Neural cell (in vitro differentiated cells): ENCODE data around the gene PALM3. TPM values are rescaled to one million over a fixed set of nuclear protein-coding genes. Genes with fewer than 3 reads are reported as not detected.

Source experiments
- H2AFZ ChIP-seq: fragments of 200-600, 300-800 bp; sonication (generic), shearing (Covaris generic); 2 replicates; pipeline ENCODE4 v1.6.0; 2014; ENCODE audit warnings: low read depth, mild to moderate bottlenecking, antibody characterized with exemption, low read length, moderate library complexity
- H3F3A ChIP-seq: fragments of 200-600 bp; shearing (Covaris generic); 2 replicates; pipeline ENCODE4 v1.6.1; 2016; ENCODE audit warnings: mild to moderate bottlenecking, moderate library complexity, mixed read lengths, antibody characterized with exemption, low read length; ENCODE audit not compliant: insufficient read depth, poor library complexity, severe bottlenecking
- H3K27ac ChIP-seq: fragments of 200-600, 300-800 bp; sonication (generic), shearing (Covaris generic); 2 replicates; pipeline ENCODE4 v1.5.1; 2014; ENCODE audit warnings: mild to moderate bottlenecking, low read length, moderate library complexity
- H3K27me3 ChIP-seq: fragments of 300-800, 200-600 bp; sonication (generic), shearing (Covaris generic); 2 replicates; pipeline ENCODE4 v1.6.0; 2014; ENCODE audit warnings: mild to moderate bottlenecking, low read depth, low read length, moderate library complexity; ENCODE audit not compliant: insufficient read depth
- H3K36me3 ChIP-seq: fragments of 300-800, 200-600 bp; sonication (generic), shearing (Covaris generic); 2 replicates; pipeline ENCODE4 v1.5.1; 2014; ENCODE audit warnings: mild to moderate bottlenecking, antibody characterized with exemption, low read length, moderate library complexity; ENCODE audit not compliant: insufficient read depth
- H3K4me2 ChIP-seq: fragments of 300-800, 200-600 bp; sonication (generic), shearing (Covaris generic); 2 replicates; pipeline ENCODE4 v1.6.0; 2014; ENCODE audit warnings: mild to moderate bottlenecking, low read length
- H3K4me3 ChIP-seq: fragments of 300-800, 200-600 bp; sonication (generic), shearing (Covaris generic); 2 replicates; pipeline ENCODE4 v1.5.1; 2014; ENCODE audit warnings: mild to moderate bottlenecking, low read length, moderate library complexity
- H3K79me2 ChIP-seq: fragments of 200-600 bp; shearing (Covaris generic); replicated peaks from 2 replicates; pipeline ENCODE4 v1.6.0; 2014; ENCODE audit warnings: mild to moderate bottlenecking, low read length, moderate library complexity; ENCODE audit not compliant: insufficient read depth
- H3K9ac ChIP-seq: fragments of 300-800, 200-600 bp; sonication (generic), shearing (Covaris generic); 2 replicates; pipeline ENCODE4 v1.6.1; 2016; ENCODE audit warnings: mild to moderate bottlenecking, low read length, mixed read lengths
- H3K9me2 ChIP-seq: fragments of 200-600 bp; shearing (Covaris generic); 2 replicates; pipeline ENCODE4 v1.6.1; 2016; ENCODE audit warnings: mild to moderate bottlenecking, low read length, mixed read lengths; ENCODE audit not compliant: insufficient read depth
- H3K9me3 ChIP-seq: fragments of 200-600, 300-800 bp; sonication (generic), shearing (Covaris generic); 2 replicates; pipeline ENCODE4 v1.6.1; 2016; ENCODE audit warnings: mild to moderate bottlenecking, mixed run types, low read length, moderate library complexity, mixed read lengths
- H4K20me1 ChIP-seq: fragments of 200-600 bp; shearing (Covaris generic); 2 replicates; pipeline ENCODE4 v1.6.1; 2016; ENCODE audit warnings: mild to moderate bottlenecking, mixed run types; ENCODE audit not compliant: insufficient read depth
- EP300 ChIP-seq: fragments of 450-650 bp; conservative IDR thresholded peaks from 2 replicates; pipeline ENCODE4 v1.6.1; 2014; ENCODE audit warnings: antibody characterized with exemption, mild to moderate bottlenecking, moderate library complexity; ENCODE audit not compliant: poor library complexity, severe bottlenecking
- EZH2 ChIP-seq: fragments of 200-600, 300-800 bp; shearing (Covaris generic), sonication (generic); IDR thresholded peaks from 2 replicates; pipeline ENCODE4 v1.6.1; 2014; ENCODE audit warnings: antibody characterized with exemption, low read length, borderline replicate concordance, mild to moderate bottlenecking; ENCODE audit not compliant: insufficient read depth, poor library complexity, severe bottlenecking
- MXI1 ChIP-seq: fragments of 450-650 bp; conservative IDR thresholded peaks from 2 replicates; pipeline ENCODE4 v1.6.1; 2014; ENCODE audit warnings: antibody characterized with exemption, mild to moderate bottlenecking; ENCODE audit not compliant: poor library complexity, severe bottlenecking
- POLR2AphosphoS5 ChIP-seq: IDR thresholded peaks from 2 replicates; pipeline ENCODE4 v1.6.1; 2012
- RAD21 ChIP-seq: fragments of 450-650 bp; conservative IDR thresholded peaks from 2 replicates; pipeline ENCODE4 v1.6.1; 2014; ENCODE audit warnings: antibody characterized with exemption, mild to moderate bottlenecking, moderate library complexity
- SMC3 ChIP-seq: fragments of 450-650 bp; conservative IDR thresholded peaks from 2 replicates; pipeline ENCODE4 v1.6.1; 2014; ENCODE audit warnings: antibody characterized with exemption, mild to moderate bottlenecking, moderate library complexity; ENCODE audit not compliant: poor library complexity
- TAF1 ChIP-seq: IDR thresholded peaks from 2 replicates; pipeline ENCODE4 v1.6.1; 2012; ENCODE audit warnings: low read depth
- polyA plus RNA-seq: library from polyadenylated mRNA; depleted of rRNA; stranded (reverse); fragments of >200 nt; gene quantifications from 2 replicates; pipeline ENCODE4 v1.2.3, GENCODE V29; 2014
- TF ChIP-seq, protein P1 (sequence below): fragments of 450-650 bp; IDR thresholded peaks from 2 replicates; pipeline ENCODE4 v1.5.1; 2014; ENCODE audit warnings: antibody characterized with exemption, mild to moderate bottlenecking, moderate library complexity; ENCODE audit not compliant: poor library complexity, severe bottlenecking
- TF ChIP-seq, protein P2 (sequence below): IDR thresholded peaks from 2 replicates; pipeline ENCODE4 v1.6.1; 2012; ENCODE audit warnings: borderline replicate concordance

PALM3 gene
- polyA plus RNA-seq, 1 donor from 2014 or later, result 0.33 TPM

DNA sequence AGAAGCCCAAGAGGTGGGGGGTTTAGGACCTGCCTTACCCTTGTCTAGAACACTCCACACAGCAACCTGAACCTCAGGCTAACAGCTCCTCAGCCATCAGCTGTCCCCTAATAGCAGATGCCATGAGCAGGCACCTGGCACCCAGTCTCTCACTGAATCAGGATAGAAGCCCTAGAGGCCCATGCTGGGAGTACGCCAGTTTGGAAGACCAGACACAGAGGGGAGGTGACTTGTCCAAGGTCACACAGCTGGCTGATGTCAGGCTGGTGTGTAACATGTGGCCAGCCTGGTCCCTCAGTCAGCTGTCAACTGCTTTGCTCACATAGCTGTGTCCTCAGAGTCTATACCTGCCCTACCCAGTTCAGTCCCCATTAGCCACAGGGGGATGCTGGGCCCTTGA, 41.4 kb upstream of the PALM3 start:
- Histone ChIP-seq H3K27ac (no peak overlapping the region), H2AFZ (no peak overlapping the region)
- TF ChIP-seq EZH2, result no peak
- TF ChIP-seq EP300, result no peak
- TF ChIP-seq RAD21, result no peak
- no peak for TF ChIP-seq POLR2AphosphoS5
- TF ChIP-seq, protein P1, sequence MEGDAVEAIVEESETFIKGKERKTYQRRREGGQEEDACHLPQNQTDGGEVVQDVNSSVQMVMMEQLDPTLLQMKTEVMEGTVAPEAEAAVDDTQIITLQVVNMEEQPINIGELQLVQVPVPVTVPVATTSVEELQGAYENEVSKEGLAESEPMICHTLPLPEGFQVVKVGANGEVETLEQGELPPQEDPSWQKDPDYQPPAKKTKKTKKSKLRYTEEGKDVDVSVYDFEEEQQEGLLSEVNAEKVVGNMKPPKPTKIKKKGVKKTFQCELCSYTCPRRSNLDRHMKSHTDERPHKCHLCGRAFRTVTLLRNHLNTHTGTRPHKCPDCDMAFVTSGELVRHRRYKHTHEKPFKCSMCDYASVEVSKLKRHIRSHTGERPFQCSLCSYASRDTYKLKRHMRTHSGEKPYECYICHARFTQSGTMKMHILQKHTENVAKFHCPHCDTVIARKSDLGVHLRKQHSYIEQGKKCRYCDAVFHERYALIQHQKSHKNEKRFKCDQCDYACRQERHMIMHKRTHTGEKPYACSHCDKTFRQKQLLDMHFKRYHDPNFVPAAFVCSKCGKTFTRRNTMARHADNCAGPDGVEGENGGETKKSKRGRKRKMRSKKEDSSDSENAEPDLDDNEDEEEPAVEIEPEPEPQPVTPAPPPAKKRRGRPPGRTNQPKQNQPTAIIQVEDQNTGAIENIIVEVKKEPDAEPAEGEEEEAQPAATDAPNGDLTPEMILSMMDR, result no peak
- TF ChIP-seq, protein P2, sequence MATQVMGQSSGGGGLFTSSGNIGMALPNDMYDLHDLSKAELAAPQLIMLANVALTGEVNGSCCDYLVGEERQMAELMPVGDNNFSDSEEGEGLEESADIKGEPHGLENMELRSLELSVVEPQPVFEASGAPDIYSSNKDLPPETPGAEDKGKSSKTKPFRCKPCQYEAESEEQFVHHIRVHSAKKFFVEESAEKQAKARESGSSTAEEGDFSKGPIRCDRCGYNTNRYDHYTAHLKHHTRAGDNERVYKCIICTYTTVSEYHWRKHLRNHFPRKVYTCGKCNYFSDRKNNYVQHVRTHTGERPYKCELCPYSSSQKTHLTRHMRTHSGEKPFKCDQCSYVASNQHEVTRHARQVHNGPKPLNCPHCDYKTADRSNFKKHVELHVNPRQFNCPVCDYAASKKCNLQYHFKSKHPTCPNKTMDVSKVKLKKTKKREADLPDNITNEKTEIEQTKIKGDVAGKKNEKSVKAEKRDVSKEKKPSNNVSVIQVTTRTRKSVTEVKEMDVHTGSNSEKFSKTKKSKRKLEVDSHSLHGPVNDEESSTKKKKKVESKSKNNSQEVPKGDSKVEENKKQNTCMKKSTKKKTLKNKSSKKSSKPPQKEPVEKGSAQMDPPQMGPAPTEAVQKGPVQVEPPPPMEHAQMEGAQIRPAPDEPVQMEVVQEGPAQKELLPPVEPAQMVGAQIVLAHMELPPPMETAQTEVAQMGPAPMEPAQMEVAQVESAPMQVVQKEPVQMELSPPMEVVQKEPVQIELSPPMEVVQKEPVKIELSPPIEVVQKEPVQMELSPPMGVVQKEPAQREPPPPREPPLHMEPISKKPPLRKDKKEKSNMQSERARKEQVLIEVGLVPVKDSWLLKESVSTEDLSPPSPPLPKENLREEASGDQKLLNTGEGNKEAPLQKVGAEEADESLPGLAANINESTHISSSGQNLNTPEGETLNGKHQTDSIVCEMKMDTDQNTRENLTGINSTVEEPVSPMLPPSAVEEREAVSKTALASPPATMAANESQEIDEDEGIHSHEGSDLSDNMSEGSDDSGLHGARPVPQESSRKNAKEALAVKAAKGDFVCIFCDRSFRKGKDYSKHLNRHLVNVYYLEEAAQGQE, result no peak
- TF ChIP-seq TAF1, result no peak
- TF ChIP-seq MXI1, result no peak
- TF ChIP-seq SMC3, result no peak

GRCh38 chr19:14102756-14103155, 40.9 kb upstream of the PALM3 start:
- Histone ChIP-seq H3K9ac (no peak overlapping the region), H3K36me3 (peaks cover 6% of the 10 kb centered on the region), H3K9me2 (no peaks in the 10 kb centered on the region), H2AFZ (no peak overlapping the region), H3K4me3 (no peak overlapping the region), H3K27ac (no peak overlapping the region), H3K4me2 (no peak overlapping the region), H3K27me3 (no peaks in the 10 kb centered on the region), H3F3A (no peaks in the 10 kb centered on the region), H3K79me2 (no peaks in the 10 kb centered on the region), H4K20me1 (no peaks in the 10 kb centered on the region), H3K9me3 (no peaks in the 10 kb centered on the region)
- TF ChIP-seq EZH2, result no peak
- TF ChIP-seq POLR2AphosphoS5, result no peak
- TF ChIP-seq RAD21, result no peak

More for the DNA sequence above, 41.4 kb upstream of the PALM3 start:
- Histone ChIP-seq H4K20me1 (no peaks in the 10 kb centered on the region), H3F3A (no peaks in the 10 kb centered on the region), H3K27me3 (no peaks in the 10 kb centered on the region), H3K9me3 (no peaks in the 10 kb centered on the region), H3K36me3 (peaks cover 6% of the 10 kb centered on the region), H3K9me2 (no peaks in the 10 kb centered on the region), H3K79me2 (no peaks in the 10 kb centered on the region), H3K4me3 (no peak overlapping the region), H3K9ac (no peak overlapping the region), H3K4me2 (no peak overlapping the region)

GRCh38 chr19:14102102-14102696, 40.3 kb upstream of the PALM3 start:
- H3K9ac ChIP-seq, result no peak overlapping the region
- H3F3A ChIP-seq, result no peaks in the 10 kb centered on the region
- H3K4me3 ChIP-seq, result no peak overlapping the region
- TF ChIP-seq RAD21 (no peak), EP300 (no peak)
- TF ChIP-seq, protein P1, result no peak
- TF ChIP-seq, protein P2, result no peak
- H3K36me3 ChIP-seq, result peaks cover 6% of the 10 kb centered on the region
- no peaks in the 10 kb centered on the region for H3K9me2 ChIP-seq
- no peak overlapping the region for H3K4me2 ChIP-seq
- H3K79me2 ChIP-seq, result no peaks in the 10 kb centered on the region
- no peaks in the 10 kb centered on the region for H3K9me3 ChIP-seq
- H3K27me3 ChIP-seq, result no peaks in the 10 kb centered on the region
- no peak overlapping the region for H3K27ac ChIP-seq
- no peak overlapping the region for H2AFZ ChIP-seq
- no peaks in the 10 kb centered on the region for H4K20me1 ChIP-seq
